Left lung (tissue), 10 donors: Measurements from ENCODE around the gene TMTC4. TPM values are rescaled to one million over a fixed set of nuclear protein-coding genes. Genes with fewer than 3 reads are reported as not detected.
"Not testable (repeated sequence)": the region's sequence is repeated elsewhere in the genome, so short reads cannot be mapped to it uniquely, and the experiment has no call there.

Experiments used
- ATAC-seq: fragments of 200-7000 bp; cut with Tn5 transposase; one replicate; pipeline ENCODE4 v1.9.1; 2020; ENCODE audit warnings: moderate library complexity
- DNase-seq, 4 donors: peaks; one replicate each; pipeline ENCODE4 v3.0.0-alpha.2; 2013 to 2020
- H3K27ac ChIP-seq, 2 donors: fragments of 200-600 bp; sonication (generic) in 1 of 2; one replicate each; pipeline versions ENCODE4 v1.5.0 to v1.8.0; 2020 to 2021
- H3K27me3 ChIP-seq, 2 donors: fragments of 200-600 bp; sonication (generic) in 1 of 2; one replicate each; pipeline versions ENCODE4 v1.5.0 to v1.8.0; 2020 to 2021
- H3K36me3 ChIP-seq, 2 donors: fragments of 200-600 bp; sonication (generic) in 1 of 2; one replicate each; pipeline versions ENCODE4 v1.5.0 to v1.8.0; 2020 to 2021
- H3K4me1 ChIP-seq, 2 donors: fragments of 200-600 bp; one replicate each; pipeline ENCODE4 v1.8.0; 2021
- H3K4me3 ChIP-seq, 2 donors: fragments of 200-600 bp; sonication (generic) in 1 of 2; one replicate each; pipeline versions ENCODE4 v1.5.0 to v1.8.0; 2020 to 2021; ENCODE audit warnings: mild to moderate bottlenecking in 1 of 2
- H3K9me3 ChIP-seq, 2 donors: fragments of 200-600 bp; sonication (generic) in 1 of 2; one replicate each; pipeline versions ENCODE4 v1.5.0 to v1.8.0; 2020 to 2021
- intact Hi-C, 2 donors: fragments of 100-400 bp; cut with DNase I; formaldehyde crosslinking; loops; one replicate each; pipeline versions ENCODE4 v1.11.2 to v1.14.2; 2022
- polyA plus RNA-seq, 6 donors: library from polyadenylated mRNA; unstranded; fragments of 120-200 nt; gene quantifications; one replicate each; pipeline ENCODE4 v1.2.1, GENCODE V29; 2013; ENCODE audit not compliant: insufficient read length in 6 of 6
- total RNA-seq, 2 donors: library from RNA; stranded (reverse); fragmentation: NEBNext Ultra II Directional; extraction: Animal tissue kit (Norgen Biotek cat#: 25700); gene quantifications; one replicate each; pipeline ENCODE4 v1.2.1, GENCODE V29; 2021
- TF ChIP-seq, protein P1 (sequence below), 2 donors: fragments of 200-600 bp; sonication (generic) in 1 of 2; IDR thresholded peaks; one replicate each; pipeline versions ENCODE4 v1.5.0 to v1.8.0; 2021; ENCODE audit warnings: antibody characterized with exemption in 2 of 2
- donor health status: DM: no; HTN: yes; CAD: no.
- donor health status: DM: no; HTN: no; CAD: no.

TMTC4 gene
- total and polyA plus RNA-seq, 8 donors = 13.7 to 30.2 (median 25.1) TPM

DNA sequence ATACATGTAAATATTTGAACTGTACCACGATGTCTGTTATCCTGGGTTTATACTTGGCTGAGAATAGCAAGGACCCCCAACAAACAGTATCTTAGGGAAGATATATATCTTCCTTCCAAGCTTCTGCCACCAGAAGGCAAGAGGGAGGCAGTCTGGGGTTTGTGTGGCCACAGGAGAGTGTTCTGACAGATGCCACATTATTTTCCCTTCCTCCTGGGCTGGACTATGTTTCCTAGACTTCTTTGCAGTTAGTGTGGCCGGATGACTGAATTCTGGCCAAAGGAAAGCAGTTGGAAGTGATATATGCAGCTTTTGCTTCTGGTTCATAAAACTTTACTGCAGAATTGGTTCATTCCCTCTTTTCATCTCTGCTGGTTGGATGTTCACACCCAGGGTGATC, 39.9 kb upstream of the TMTC4 start:
- intact Hi-C loops = no loop called here
- no peak for DNase-seq
- H3K27ac ChIP-seq = no peak overlapping the region
- TF ChIP-seq, protein P1, sequence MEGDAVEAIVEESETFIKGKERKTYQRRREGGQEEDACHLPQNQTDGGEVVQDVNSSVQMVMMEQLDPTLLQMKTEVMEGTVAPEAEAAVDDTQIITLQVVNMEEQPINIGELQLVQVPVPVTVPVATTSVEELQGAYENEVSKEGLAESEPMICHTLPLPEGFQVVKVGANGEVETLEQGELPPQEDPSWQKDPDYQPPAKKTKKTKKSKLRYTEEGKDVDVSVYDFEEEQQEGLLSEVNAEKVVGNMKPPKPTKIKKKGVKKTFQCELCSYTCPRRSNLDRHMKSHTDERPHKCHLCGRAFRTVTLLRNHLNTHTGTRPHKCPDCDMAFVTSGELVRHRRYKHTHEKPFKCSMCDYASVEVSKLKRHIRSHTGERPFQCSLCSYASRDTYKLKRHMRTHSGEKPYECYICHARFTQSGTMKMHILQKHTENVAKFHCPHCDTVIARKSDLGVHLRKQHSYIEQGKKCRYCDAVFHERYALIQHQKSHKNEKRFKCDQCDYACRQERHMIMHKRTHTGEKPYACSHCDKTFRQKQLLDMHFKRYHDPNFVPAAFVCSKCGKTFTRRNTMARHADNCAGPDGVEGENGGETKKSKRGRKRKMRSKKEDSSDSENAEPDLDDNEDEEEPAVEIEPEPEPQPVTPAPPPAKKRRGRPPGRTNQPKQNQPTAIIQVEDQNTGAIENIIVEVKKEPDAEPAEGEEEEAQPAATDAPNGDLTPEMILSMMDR (IDR thresholded peaks at IDR 0.05) = no peak
- no peak overlapping the region for H3K4me3 ChIP-seq
- H3K27me3 ChIP-seq = no peaks in the 10 kb centered on the region
- no peaks in the 10 kb centered on the region for H3K36me3 ChIP-seq
- no peaks in the 10 kb centered on the region for H3K9me3 ChIP-seq
- H3K4me1 ChIP-seq = no peaks in the 10 kb centered on the region
- no peak for ATAC-seq

DNA sequence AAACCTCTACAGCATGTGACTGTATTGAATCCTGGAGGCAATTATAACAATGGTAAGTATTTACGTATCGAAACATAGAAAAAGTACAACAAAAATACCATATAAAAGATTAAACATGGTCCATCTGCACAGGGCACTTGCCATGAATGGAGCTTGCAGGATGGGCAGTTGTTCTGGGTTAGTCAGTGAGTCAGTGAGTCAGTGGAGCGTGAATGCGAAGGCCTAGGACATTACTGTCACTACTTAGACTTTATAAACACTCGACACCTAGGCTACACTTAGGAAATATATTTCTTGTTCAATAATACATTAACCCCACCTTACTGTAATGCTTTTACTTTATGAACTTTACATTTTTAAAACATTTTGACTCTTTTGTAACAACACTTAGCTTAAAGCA, 35.6 kb upstream of the TMTC4 start:
- intact Hi-C loops = no loop called here
- no peak for ATAC-seq

DNA sequence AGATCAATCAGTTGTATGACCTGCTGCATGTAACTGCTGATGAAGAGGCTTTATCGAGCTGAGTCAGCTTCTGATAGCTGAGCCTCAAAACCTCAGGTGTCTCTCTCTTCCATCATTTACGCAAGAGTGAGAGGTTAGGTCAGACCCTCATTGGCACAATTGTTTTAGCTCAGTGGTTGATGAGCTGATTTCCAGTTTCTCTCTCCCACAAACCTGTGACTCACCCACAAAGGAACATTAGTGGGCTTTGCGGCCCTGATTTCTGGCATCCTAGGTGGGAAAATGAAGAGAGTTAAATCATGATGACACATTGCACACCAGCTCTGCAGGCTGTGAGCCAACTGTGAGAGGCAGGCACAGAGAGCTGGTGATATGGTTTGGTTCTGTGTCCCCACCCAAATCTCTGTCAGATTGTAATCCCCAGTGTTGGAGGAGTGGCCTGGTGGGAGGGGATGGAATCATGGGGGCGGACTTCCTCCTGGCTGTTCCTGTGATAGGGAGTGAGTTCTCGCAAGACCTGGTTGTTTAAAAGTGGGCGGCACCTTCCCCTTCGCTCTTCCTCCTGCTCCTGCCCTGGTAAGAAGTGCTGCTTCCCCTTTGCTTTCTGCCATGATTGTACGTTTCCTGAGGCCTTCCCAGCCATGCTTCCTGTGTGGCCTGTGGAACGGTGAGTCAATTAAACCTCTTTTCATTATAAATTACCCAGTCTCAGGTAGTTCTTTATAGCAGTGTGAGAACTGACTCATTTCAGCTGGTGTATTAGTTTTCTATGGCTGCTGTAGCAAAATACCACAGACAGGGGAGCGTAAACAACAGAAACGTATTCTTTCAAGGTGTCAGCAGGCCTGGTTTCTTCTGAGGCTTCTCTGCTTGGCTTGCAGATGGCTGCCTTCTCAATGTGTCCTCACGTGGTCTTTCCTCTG, 33.5 kb upstream of the TMTC4 start:
- Histone ChIP-seq H3K36me3 (no peaks in the 10 kb centered on the region), H3K27me3 (no peaks in the 10 kb centered on the region), H3K4me3 (no peak overlapping the region), H3K4me1 (no peaks in the 10 kb centered on the region), H3K9me3 (no peaks in the 10 kb centered on the region), H3K27ac (no peak overlapping the region)
- intact Hi-C loops = no loop called here
- no peak for ATAC-seq
- TF ChIP-seq, protein P1 (IDR thresholded peaks at IDR 0.05) = no peak
- DNase-seq = no peak

More for the DNA sequence above, 35.6 kb upstream of the TMTC4 start:
- Histone ChIP-seq H3K27ac (no peak overlapping the region), H3K36me3 (no peaks in the 10 kb centered on the region), H3K9me3 (no peaks in the 10 kb centered on the region), H3K4me3 (no peak overlapping the region), H3K27me3 (no peaks in the 10 kb centered on the region), H3K4me1 (no peaks in the 10 kb centered on the region)
- no peak for DNase-seq
- TF ChIP-seq, protein P1 (IDR thresholded peaks at IDR 0.05) = no peak

DNA sequence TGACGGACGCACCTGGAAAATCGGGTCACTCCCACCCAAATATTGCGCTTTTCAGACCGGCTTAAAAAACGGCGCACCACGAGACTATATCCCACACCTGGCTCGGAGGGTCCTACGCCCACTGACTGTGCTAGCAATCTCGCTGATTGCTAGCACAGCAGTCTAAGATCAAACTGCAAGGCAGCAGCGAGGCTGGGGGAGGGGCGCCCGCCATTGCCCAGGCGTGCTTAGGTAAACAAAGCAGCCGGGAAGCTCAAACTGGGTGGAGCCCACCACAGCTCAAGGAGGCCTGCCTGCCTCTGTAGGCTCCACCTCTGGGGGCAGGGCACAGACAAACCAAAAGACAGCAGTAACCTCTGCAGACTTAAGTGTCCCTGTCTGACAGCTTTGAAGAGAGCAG, 23.7 kb upstream of the TMTC4 start:
- H3K27ac ChIP-seq, H3K27me3 ChIP-seq, H3K4me1 ChIP-seq, DNase-seq, H3K36me3 ChIP-seq, ATAC-seq, H3K9me3 ChIP-seq, H3K4me3 ChIP-seq, intact Hi-C loops: not testable (repeated sequence)

DNA sequence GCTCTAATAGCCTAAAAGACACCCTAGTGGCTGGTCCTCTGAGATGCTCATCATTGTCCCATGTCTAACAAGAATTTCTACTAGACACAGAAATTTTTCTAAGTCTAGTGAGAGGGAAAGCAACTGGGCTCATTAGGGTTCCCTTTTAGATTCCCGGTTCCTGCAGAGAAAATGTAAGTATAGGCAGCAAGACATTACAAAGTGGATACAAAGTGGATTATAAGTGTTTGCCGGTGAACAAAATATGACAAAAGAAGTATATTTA, 20.8 kb upstream of the TMTC4 start:
- Histone ChIP-seq H3K9me3 (peaks cover 0 to 1% of the 10 kb centered on the region in 2 donors), H3K36me3 (no peaks in the 10 kb centered on the region), H3K27me3 (no peaks in the 10 kb centered on the region), H3K4me1 (no peaks in the 10 kb centered on the region), H3K4me3 (no peak overlapping the region), H3K27ac (no peak overlapping the region)
- intact Hi-C loops = no loop called here
- ATAC-seq = no peak
- no peak for DNase-seq
- TF ChIP-seq, protein P1 (IDR thresholded peaks at IDR 0.05) = no peak
